Psoas muscle (tissue), 8 donors: ENCODE measurements around the gene TIMELESS. TPM values are rescaled to one million over a fixed set of nuclear protein-coding genes. Genes with fewer than 3 reads are reported as not detected.

Experiments used
- ATAC-seq, 4 donors: fragments of 200-7000 bp; cut with Tn5 transposase; one replicate each; pipeline ENCODE4 v1.9.1; 2020; ENCODE audit warnings: moderate library complexity in 3 of 4, mild to moderate bottlenecking in 2 of 4
- DNase-seq, 2 donors: peaks; one replicate each; pipeline ENCODE4 v3.0.0-alpha.2; 2020
- H3K27ac ChIP-seq: fragments of 200-600 bp; one replicate; pipeline ENCODE4 v1.8.0; 2022
- H3K27me3 ChIP-seq, 3 donors: fragments of 200-600 bp in 1 of 3; one replicate each; pipeline versions ENCODE4 v1.6.1 to v1.8.0; 2013 to 2022; ENCODE audit warnings: low read length in 2 of 3, mild to moderate bottlenecking in 2 of 3, moderate library complexity in 1 of 3; ENCODE audit not compliant: insufficient read depth in 3 of 3
- H3K36me3 ChIP-seq, 2 donors: fragments of 200-600 bp in 1 of 2; one replicate each; pipeline versions ENCODE4 v1.6.1 to v1.8.0; 2013 to 2022; ENCODE audit warnings: low read depth in 1 of 2, mild to moderate bottlenecking in 1 of 2, moderate library complexity in 1 of 2; ENCODE audit not compliant: insufficient read depth in 1 of 2
- H3K4me1 ChIP-seq: fragments of 200-600 bp; one replicate; pipeline ENCODE4 v1.8.0; 2022
- H3K4me3 ChIP-seq: fragments of 200-600 bp; one replicate; pipeline ENCODE4 v1.8.0; 2022; ENCODE audit warnings: mild to moderate bottlenecking
- H3K9me3 ChIP-seq: fragments of 200-600 bp; one replicate; pipeline ENCODE4 v1.8.0; 2022
- WGBS, 3 donors: extraction: QIAGEN DNeasy Blood & Tissue Kit; methylation state at CpG; one replicate each; pipeline versions ENCODE4 v1.1.6 to v1.1.7; 2013; 5-methylcytosine and 5-hydroxymethylcytosine counted together
- intact Hi-C, 2 donors: fragments of 100-400 bp; cut with DNase I; formaldehyde crosslinking; loops; one replicate each; pipeline versions ENCODE4 v1.11.0 to v1.14.2; 2022
- polyA plus RNA-seq, 3 donors: library from polyadenylated mRNA; stranded (reverse); fragments of 200-250 nt; gene quantifications; one replicate each; pipeline ENCODE4 v1.2.3, GENCODE V29; 2013
- total RNA-seq, 4 donors: library from RNA; stranded (reverse); fragmentation: NEBNext Ultra II Directional in 2 of 4; extraction: Animal tissue kit (Norgen Biotek cat#: 25700) in 2 of 4; gene quantifications; one replicate each; pipeline versions ENCODE4 v1.2.1 to v1.2.4, GENCODE V29; 2021 to 2023
- TF ChIP-seq, protein P1 (sequence below): fragments of 200-600 bp; IDR thresholded peaks from one replicate; pipeline ENCODE4 v1.8.0; 2022; ENCODE audit warnings: antibody characterized with exemption
- donor health status: healthy with polysubstance abuse.
- donor health status: DM: no; HTN: no; CAD: no; lungs with moderate emphysema.
- donor health status: Bipolar disorder and iron deficiency.
- donor health status: healthy.
- donor health status: DM: yes; HTN: yes; CAD: no.
- donor health status: DM: no; HTN: no; CAD: no.
- donor health status: DM: no; HTN: no; CAD: no.
- donor health status: DM: yes; HTN: yes; CAD: no.

The TIMELESS gene
- total and polyA plus RNA-seq, 7 donors = 2.8 to 5.2 (median 3.7) TPM

DNA sequence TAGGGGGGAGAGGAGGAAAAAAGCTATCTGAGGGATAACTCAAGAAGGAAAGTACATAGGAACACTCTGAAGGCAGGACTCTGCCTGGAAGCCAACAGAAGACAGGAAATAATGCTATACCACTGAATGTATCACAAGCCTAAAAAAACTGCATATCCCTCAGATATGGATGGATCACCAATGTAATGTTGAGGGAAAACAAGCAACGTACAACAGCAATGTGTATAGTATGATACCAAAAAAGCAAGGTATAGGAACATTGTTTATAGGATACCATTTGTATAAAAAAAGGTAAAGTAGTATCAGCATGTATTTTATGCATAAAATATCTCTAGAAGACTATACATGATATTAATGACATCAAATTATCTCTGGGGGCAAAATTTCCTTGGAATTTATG, 35.3 kb upstream of the TIMELESS start:
- Histone ChIP-seq H3K27me3 (peaks cover 0 to 22% (median 2%) of the 10 kb centered on the region in 3 donors), H3K4me3 (no peak overlapping the region), H3K4me1 (peaks cover 12% of the 10 kb centered on the region), H3K27ac (no peak overlapping the region), H3K9me3 (no peaks in the 10 kb centered on the region), H3K36me3 (no peaks in the 10 kb centered on the region)
- no peak for DNase-seq
- 78 to 91% (median 88%) methylated on average over 1 of the region's 1 CpG for WGBS, 3 donors
- TF ChIP-seq, protein P1, sequence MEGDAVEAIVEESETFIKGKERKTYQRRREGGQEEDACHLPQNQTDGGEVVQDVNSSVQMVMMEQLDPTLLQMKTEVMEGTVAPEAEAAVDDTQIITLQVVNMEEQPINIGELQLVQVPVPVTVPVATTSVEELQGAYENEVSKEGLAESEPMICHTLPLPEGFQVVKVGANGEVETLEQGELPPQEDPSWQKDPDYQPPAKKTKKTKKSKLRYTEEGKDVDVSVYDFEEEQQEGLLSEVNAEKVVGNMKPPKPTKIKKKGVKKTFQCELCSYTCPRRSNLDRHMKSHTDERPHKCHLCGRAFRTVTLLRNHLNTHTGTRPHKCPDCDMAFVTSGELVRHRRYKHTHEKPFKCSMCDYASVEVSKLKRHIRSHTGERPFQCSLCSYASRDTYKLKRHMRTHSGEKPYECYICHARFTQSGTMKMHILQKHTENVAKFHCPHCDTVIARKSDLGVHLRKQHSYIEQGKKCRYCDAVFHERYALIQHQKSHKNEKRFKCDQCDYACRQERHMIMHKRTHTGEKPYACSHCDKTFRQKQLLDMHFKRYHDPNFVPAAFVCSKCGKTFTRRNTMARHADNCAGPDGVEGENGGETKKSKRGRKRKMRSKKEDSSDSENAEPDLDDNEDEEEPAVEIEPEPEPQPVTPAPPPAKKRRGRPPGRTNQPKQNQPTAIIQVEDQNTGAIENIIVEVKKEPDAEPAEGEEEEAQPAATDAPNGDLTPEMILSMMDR = no peak
- no peak for ATAC-seq
- intact Hi-C loops = no loop called here

- Histone ChIP-seq H3K36me3 (no peaks in the 10 kb centered on the region), H3K4me3 (no peak overlapping the region), H3K27ac (no peak overlapping the region), H3K27me3 (no peaks in the 10 kb centered on the region), H3K9me3 (no peaks in the 10 kb centered on the region), H3K4me1 (no peaks in the 10 kb centered on the region)
- DNase-seq (no peak), ATAC-seq (no peak)
- intact Hi-C loops = no loop called here
- WGBS, 3 donors = 91 to 97% (median 92%) methylated on average over 7 of the region's 7 CpGs
- TF ChIP-seq, protein P1 = no peak
Measured at GRCh38 chr12:56479625-56480024, 30.4 kb upstream of the TIMELESS start.

GRCh38 chr12:56477521-56478225, 28.4 kb upstream of the TIMELESS start:
- no peak overlapping the region for H3K4me3 ChIP-seq
- no peaks in the 10 kb centered on the region for H3K4me1 ChIP-seq
- no peaks in the 10 kb centered on the region for H3K27me3 ChIP-seq
- TF ChIP-seq, protein P1 = no peak
- no peak overlapping the region for H3K27ac ChIP-seq
- intact Hi-C loops = no loop called here
- DNase-seq (no peak), ATAC-seq (no peak)
- WGBS, 3 donors = 81 to 84% (median 83%) methylated on average over 6 of the region's 6 CpGs
- H3K9me3 ChIP-seq = no peaks in the 10 kb centered on the region
- H3K36me3 ChIP-seq = no peaks in the 10 kb centered on the region

DNA sequence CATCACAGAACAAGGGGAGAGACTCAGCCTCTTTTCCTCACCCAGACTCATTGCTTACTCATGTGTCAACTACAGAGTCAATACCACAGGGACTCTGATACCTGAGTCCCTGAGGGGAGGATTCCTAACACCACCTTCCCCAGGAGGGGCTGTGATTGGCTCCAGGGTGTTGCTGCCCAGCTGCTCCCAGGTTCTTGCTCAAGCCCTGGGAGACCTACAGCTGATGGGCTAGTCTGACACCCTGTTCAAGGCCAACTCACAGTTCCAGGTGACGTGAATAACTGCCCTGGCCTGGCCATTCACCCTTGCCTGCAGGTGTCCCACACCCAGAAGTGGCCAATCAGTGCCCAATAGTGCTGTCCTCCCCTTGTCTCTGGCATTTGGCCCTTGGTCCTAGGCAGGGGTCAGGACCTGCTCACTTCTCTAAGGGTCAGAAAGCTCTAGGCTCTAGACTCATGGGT, 27.8 kb upstream of the TIMELESS start:
- Histone ChIP-seq H3K9me3 (no peaks in the 10 kb centered on the region), H3K36me3 (no peaks in the 10 kb centered on the region), H3K4me1 (no peaks in the 10 kb centered on the region), H3K4me3 (no peak overlapping the region), H3K27ac (no peak overlapping the region), H3K27me3 (no peaks in the 10 kb centered on the region)
- WGBS, 3 donors = 76 to 89% (median 88%) methylated on average over 1 of the region's 1 CpG
- no peak for ATAC-seq
- intact Hi-C loops = no loop called here
- no peak for DNase-seq
- TF ChIP-seq, protein P1 = no peak

DNA sequence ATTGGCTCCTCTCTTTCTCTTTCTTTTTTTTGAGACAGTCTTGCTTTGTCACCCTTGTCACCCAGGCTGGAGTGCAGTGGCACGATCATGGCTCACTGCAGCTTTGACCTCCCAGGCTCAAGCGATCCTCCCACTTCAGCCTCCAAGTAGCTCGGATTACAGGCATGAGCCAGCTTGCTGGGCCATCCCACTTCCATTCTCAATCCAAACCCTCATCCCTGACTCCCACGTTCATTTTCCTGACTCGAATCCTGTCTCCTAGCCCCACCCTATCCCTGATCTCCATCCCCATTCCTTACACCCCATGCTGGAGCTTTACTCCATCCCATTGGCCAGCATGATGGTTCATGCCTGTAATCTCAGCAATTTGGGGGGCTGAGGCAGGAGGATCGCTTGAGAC, 26.9 kb upstream of the TIMELESS start:
- H3K4me3 ChIP-seq = no peak overlapping the region
- ATAC-seq (no peak), DNase-seq (no peak)
- peaks cover 0 to 5% of the 10 kb centered on the region in 2 donors for H3K36me3 ChIP-seq
- no peak overlapping the region for H3K27ac ChIP-seq
- TF ChIP-seq, protein P1 = no peak
- H3K9me3 ChIP-seq = no peaks in the 10 kb centered on the region
- H3K4me1 ChIP-seq = no peaks in the 10 kb centered on the region
- no peaks in the 10 kb centered on the region for H3K27me3 ChIP-seq
- 83 to 89% (median 86%) methylated on average over 6 of the region's 6 CpGs for WGBS, 3 donors
- intact Hi-C loops = no loop called here
